Endothelial cell of umbilical vein (primary cell): ENCODE results near the gene WSB1.

Experiments used
- EZH2 ChIP-seq: IDR thresholded peaks from 2 replicates; pipeline ENCODE4 v1.6.1; 2012; ENCODE audit warnings: borderline replicate concordance, low read depth, mild to moderate bottlenecking, moderate library complexity, low read length, inconsistent platforms; ENCODE audit not compliant: severe bottlenecking
- FOS ChIP-seq: IDR thresholded peaks from 2 replicates; pipeline ENCODE4 v1.6.1; 2011; ENCODE audit warnings: mild to moderate bottlenecking, low read length, moderate library complexity, borderline replicate concordance; ENCODE audit not compliant: insufficient read depth
- MAX ChIP-seq: IDR thresholded peaks from 2 replicates; pipeline ENCODE4 v1.6.1; 2011; ENCODE audit not compliant: insufficient read depth, insufficient read length
- MYC ChIP-seq: IDR thresholded peaks from one replicate; pipeline ENCODE4 v1.6.1; 2011; ENCODE audit warnings: mild to moderate bottlenecking, low read depth, low read length
- POLR2A ChIP-seq: IDR thresholded peaks from 2 replicates; pipeline ENCODE4 v1.6.1; 2012; ENCODE audit warnings: low read depth, mild to moderate bottlenecking, control low read depth, low read length
- POLR2AphosphoS5 ChIP-seq: IDR thresholded peaks from 2 replicates; pipeline ENCODE4 v1.6.1; 2012; ENCODE audit warnings: low read depth, mild to moderate bottlenecking, control low read depth, low read length, moderate library complexity; ENCODE audit not compliant: insufficient read depth
- TF ChIP-seq, protein P1 (sequence below), 2 donors: IDR thresholded peaks; 1 replicate in 1 of 2; 2 replicates in 1 of 2; pipeline ENCODE4 v1.5.1; 2011; ENCODE audit warnings: low read length in 2 of 2, mild to moderate bottlenecking in 2 of 2, moderate library complexity in 2 of 2, control low read depth in 1 of 2, inconsistent platforms in 1 of 2, low read depth in 1 of 2; ENCODE audit not compliant: insufficient read depth in 1 of 2; ENCODE audit errors: extremely low read depth in 1 of 2

GRCh38 chr17:27296428-27296979, 2.6 kb downstream of the WSB1 start:
- TF ChIP-seq EZH2 (no peak), MYC (no peak), POLR2A (no peak), POLR2AphosphoS5 (no peak), MAX (no peak), FOS (no peak)
- TF ChIP-seq, protein P1, sequence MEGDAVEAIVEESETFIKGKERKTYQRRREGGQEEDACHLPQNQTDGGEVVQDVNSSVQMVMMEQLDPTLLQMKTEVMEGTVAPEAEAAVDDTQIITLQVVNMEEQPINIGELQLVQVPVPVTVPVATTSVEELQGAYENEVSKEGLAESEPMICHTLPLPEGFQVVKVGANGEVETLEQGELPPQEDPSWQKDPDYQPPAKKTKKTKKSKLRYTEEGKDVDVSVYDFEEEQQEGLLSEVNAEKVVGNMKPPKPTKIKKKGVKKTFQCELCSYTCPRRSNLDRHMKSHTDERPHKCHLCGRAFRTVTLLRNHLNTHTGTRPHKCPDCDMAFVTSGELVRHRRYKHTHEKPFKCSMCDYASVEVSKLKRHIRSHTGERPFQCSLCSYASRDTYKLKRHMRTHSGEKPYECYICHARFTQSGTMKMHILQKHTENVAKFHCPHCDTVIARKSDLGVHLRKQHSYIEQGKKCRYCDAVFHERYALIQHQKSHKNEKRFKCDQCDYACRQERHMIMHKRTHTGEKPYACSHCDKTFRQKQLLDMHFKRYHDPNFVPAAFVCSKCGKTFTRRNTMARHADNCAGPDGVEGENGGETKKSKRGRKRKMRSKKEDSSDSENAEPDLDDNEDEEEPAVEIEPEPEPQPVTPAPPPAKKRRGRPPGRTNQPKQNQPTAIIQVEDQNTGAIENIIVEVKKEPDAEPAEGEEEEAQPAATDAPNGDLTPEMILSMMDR (IDR thresholded peaks at IDR 0.05; ENCODE audit: extremely low read depth in 1 of 2, insufficient read depth in 1 of 2, low read depth in 1 of 2, low read length in 2 of 2), result no peak
